ENCODE measurements around the gene ATXN7L1.

GRCh38 chr7:105765846-105766245 lies 110.6 kb downstream of the ATXN7L1 start:
- TF ChIP-seq, protein P1, sequence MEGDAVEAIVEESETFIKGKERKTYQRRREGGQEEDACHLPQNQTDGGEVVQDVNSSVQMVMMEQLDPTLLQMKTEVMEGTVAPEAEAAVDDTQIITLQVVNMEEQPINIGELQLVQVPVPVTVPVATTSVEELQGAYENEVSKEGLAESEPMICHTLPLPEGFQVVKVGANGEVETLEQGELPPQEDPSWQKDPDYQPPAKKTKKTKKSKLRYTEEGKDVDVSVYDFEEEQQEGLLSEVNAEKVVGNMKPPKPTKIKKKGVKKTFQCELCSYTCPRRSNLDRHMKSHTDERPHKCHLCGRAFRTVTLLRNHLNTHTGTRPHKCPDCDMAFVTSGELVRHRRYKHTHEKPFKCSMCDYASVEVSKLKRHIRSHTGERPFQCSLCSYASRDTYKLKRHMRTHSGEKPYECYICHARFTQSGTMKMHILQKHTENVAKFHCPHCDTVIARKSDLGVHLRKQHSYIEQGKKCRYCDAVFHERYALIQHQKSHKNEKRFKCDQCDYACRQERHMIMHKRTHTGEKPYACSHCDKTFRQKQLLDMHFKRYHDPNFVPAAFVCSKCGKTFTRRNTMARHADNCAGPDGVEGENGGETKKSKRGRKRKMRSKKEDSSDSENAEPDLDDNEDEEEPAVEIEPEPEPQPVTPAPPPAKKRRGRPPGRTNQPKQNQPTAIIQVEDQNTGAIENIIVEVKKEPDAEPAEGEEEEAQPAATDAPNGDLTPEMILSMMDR (IDR thresholded peaks at IDR 0.05): no peak
- TF ChIP-seq POLR2AphosphoS5 (IDR thresholded peaks at IDR 0.05): no peak

Data from esophagus muscularis mucosa (tissue), 3 donors.